ENCODE data around the gene SLC16A9.

The SLC16A9 gene

DNA sequence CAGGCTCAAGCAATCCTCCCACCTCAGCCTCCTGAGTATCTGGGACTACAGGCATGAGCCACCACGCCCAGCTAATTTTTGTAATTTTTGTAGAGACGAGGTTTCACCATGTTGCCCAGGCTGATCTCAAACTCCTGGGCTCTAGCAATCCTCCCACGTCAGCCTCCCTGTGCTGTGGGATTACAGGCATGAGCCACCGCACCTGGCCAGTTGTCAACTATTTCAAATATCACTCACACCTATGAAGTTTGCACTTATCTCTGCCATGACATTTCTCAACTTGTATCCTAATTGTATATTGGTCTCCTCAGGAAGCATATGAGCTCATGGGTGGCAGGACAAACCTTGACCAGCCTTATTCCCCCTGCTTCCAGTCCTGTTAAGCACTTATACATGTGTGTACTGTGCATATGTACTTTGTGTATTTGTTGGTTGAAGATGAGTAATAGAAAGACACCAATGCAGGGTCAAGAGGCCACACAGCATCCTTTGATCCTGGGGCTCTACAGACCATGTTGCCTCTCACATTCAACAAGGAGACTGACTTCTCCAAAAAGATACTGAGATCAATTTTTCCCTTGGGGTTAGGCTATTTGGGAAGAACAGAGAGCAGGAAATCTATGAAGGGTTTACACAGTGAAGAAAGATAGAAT lies 82.2 kb downstream of the SLC16A9 start:
- DNase-seq: no peak

DNA sequence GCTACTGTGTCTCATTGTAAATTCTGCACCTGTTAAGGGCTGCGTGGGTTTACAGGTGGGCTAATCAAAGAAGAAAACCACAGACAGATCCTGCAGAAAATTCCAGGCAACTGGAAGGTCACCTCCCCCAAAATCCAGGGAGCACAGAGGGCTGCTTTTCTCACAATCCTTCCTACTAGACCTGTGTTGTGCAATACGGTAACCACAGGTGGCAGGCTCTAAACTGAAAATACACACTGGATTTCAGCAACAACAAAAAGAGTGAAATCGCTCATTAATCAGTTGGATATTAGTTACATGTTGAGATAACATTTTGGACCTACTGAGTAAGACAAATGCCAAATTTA lies 83.2 kb downstream of the SLC16A9 start:
- no peak for DNase-seq

DNA sequence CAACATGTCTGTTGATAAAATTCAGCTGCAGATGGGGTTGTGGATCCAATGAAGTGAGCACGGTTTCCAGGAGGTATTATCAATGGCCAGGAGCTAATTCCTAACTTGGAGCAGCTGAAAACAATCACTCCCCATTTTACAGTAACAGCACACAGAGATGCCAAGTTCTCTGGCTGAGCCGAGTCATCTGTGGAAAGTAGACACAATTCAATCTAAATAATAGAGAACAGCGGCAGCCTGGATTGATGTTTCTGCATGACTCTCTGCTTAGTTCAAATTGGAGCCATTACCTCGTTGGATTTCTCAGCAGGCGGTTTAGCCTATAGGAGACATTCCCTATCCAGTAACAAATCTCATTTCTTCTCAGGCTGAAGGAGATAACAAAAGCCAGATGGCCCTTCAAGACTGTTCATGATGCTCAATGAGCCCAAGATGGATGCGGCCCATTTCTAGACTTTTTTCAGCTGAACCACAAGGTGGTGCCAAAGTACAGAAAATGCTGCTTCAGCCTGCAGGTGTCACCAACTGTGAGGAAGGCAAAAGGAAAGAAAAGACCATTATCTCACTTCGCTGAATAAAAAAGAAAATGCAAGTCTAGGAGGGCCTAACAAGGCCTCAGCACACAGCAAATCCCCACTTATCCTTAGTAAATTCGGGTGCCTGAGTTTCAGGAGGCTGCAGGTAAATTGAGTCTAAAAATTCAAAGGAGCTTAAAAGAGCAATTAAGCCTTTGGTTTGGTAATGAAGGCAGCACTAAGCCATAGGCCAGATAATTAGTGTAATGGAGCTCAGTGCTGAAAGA lies 83.7 kb downstream of the SLC16A9 start:
- peak; percentile 83 for DNase-seq

DNA sequence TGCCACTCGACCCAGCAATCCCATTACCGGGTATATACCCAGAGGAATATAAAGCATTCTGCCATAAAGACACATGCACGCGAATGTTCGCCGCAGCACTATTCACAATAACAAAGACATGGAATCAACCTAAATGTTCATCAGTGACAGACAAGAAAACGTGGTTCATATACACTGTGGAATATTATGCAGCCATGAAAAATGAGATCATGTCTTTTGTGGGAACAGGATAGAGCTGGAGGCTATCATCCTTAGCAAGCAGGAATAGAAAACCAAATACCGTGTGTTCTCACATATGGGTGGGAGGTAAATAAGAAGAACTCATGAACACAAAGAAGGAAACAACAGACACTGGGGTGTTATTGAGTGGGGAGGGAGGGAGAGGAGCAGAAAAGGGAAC lies 84.7 kb downstream of the SLC16A9 start:
- DNase-seq: no peak

DNA sequence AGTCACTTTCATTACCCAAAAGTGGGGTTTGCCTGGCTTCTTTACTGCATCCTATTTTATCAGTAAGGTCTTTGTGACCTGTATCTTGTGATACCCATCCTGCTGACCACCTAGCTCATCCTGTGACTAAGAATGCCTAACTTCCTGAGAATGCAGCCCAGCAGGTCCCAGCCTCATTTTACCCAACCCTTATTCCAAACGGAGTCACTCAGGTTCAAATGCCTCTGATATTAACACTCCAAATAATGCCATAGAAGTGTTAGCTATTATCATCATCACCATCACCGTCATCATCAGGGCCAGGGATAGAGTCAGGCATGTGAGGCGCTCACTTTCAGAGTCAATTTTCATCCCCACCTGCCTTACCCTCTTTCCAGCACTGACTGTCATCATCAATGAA lies 85.5 kb downstream of the SLC16A9 start:
- DNase-seq: no peak

DNA sequence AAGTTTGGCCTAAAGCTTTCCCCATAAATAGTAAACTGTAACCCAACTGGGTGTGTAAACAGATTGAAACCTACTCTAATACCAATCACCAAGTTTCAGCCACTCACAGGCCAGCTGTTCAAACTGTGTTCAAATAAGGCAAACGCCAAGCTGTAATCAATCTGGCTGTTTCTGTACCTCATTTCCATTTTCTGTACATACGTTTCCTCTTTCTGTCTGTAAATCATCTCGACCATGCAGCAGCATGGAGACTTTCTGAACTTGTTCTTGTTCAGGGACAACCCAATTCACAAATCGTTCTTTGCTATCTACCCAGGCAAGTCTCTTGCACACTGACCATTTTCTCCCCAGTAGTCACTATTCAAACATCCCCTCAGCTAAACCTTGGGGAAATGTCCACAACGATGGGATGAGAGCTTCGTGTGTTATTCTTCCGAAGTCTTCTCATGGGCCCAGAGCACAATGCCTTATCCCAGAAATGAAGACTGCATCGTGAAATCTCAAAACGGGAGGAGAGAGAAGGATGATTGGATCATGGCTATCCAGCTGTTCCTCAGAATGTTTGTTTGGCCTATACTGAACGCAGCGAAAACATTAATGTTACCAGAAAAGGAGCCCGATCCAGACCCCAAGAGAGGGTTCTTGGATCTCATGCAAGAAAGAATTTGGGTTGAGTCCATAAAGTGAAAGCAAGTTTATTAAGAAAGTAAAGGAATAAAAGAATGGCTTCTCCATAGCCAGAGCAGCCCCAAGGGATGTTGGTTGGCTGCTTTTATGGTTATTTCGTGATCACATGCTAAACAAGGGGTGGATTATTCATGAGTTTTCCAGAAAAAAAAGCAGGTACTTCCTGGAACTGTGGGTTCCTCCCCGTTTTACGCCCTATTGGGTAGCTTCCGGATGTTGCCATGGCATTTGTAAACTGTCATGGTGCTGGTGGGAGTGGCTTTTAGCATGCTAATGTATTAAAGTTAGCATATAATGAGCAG lies 86.2 kb downstream of the SLC16A9 start:
- peak; percentile 84 for DNase-seq

DNA sequence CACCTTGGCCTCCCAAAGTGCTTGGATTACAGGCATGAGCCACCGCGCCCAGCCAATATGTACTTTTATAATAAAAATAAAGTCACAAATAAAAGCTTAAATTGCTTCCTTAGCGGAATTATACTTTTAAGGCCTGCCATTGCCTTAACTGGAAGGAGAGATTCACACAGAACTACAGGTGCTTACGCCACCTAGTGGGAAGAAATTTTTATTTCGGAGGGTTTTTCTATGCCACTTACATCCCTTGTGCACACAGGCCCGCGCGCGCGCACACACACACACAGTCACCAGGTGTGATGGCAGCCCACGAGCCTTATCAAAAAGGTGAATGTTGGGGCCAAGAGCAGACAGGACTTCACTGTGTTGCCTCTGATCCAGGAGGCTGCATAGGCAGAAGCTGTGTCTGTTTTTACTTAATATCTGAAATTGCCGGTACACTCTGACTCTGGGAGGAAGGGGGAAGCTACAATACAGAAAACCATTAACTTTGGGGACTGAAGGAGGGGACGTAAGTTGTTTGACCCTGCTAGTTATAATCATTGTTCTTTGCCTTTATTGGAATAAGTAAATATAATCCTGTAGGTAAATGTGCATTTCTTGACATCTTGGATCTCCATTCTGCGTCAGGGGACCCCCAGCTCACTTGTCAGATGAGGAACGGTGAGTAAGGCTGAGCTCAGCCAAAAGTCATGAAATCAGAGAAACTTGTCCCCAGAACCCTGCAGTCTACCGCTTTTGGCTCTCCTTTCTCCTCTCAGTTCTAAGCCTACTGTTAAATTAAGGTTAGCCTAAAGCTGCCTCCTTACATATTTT lies 87.1 kb downstream of the SLC16A9 start:
- peak; percentile 43 for DNase-seq

DNA sequence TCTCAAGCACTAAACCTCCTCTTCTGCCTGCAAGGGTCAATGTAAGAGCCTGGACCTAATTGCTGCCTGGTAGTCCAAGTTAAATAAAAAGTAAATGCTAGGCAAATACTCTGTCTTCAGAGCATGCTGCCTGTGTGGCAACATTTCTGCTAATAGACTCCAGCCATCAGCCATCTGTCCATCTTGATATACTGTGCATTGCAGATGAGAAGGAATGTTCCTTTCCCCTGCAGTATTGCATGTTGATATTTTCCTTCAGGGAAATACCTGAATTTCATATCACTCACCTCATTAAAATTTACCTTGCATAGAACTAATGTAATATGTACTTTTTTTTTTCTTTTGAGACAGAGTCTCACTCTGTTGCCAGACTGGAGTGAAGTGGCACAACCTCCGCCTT lies 87.9 kb downstream of the SLC16A9 start:
- no peak for DNase-seq

DNA sequence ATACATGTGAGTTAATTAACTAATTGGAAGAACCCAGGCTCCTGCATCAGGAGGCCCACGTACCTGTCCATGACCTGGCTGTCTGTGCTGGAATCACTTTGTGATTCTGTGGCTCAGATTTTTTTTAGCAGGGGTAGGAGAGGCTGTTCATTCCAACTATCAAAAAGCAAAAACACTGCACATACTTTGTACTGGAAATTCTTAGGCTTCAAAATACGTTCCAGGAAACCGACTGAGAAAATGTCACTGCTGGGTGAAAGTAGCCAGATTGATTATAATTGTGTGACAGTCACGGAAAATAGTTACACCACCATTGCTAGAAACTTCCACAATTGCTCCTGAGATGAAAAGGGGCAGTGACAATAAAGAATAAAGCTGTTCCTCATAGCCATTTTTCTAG lies 91.0 kb downstream of the SLC16A9 start:
- no peak for DNase-seq

DNA sequence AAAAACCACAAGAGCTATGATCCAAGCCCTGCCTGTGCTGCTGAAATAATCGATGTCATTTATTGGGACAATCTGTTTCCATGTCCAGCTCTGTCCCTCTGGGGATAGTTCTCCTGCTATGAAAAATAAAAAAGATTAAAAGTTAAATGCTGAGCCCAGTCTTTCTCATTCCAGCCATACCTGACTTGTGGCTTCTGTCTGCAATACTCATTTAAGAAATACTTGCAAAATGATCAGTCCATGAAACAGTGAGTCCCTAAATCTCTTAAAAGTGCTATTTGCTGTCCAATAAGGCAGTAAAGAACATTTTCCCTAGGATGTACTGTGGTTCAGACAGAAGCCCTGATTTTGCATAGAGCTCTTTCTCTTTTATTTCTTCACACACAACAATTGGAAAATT lies 91.7 kb downstream of the SLC16A9 start:
- no peak for DNase-seq

DNA sequence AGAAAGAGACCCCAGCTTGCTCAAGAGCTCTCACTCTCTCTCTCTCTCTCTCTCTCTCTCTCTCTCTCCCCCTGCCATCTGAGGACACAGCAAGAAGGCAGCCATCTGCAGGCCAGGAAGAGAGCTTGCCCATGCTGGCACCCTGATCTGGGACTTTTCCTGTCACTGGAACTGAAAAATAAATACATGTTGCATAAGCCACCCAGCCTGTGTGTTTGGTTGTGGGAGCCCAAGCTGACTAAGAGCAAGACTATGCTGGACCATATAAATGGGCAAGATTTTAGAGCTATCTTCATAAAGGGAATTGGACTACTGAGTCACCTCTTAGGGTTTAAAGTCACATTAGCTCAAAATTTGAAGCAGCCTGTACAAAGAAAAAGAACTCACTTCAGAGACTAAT lies 98.6 kb downstream of the SLC16A9 start:
- DNase-seq: no peak

DNA sequence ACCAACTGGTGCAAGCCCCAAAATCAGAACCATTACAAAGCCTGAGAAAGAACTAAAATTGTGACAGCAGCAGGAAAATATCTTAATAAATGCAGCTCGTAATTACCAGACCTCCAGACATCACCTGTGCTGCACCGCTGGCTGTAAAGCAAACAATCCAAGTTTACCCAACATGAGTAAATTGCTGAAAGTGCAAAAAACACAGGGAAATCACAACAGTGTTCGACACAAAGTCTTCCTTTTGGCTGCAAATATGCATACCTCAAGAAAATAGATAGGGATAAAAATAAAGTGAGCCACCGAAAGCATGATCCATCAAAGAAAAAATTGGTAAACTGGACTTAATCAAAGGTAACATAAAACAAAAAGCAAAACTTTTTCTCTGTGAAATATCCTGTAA lies 101.7 kb downstream of the SLC16A9 start:
- no peak for DNase-seq

DNA sequence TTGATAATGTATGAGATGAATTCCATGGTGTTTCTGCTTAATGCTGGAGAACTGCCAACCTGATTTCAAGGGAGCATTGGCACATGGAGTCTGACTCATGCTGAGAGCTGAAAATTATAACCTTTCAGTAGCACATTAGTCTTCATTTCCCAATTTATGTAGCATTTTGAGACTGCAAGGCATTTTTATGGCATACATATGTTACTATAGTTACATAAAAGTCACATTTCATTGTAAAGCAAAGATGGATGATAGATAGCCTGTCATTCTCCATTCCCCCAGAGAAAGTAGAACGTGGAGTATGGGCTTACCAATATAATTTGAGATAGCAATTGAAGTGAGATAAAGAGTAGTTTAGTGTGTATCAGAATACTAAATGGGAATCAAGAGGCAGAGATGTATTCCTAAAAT lies 103.1 kb downstream of the SLC16A9 start:
- no peak for DNase-seq

DNA sequence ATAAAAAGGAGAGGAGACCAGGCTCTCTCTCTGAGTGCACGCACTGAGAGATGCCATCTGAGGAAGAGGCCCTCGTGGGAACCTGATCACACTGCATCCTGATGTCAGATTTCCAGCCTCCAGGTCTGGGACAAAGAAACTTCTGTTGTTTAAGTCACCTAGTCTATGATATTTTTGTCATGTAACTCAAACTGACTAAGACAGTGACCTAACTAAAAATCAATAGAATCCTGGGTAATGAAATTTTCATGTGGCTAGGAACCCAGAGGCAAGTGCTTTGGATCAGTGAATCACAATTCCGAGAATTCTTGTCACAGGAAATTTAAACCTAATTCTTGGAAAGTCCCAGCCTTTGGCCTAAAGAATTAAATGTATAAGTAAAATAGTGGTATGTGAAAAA lies 107.7 kb downstream of the SLC16A9 start:
- no peak for DNase-seq

Data from right hindlimb (tissue), 1 donor.